ENCODE measurements around the gene SLC25A33. TPM values are rescaled to one million over a fixed set of nuclear protein-coding genes. Genes with fewer than 3 reads are reported as not detected.

Gene SLC25A33
- total RNA-seq, 1 donor from 2014 or later: 6.6 TPM

- Mint-ChIP-seq H3K4me3 (ENCODE audit: unreplicated experiment) (no peak overlapping the region), H3K9me3 (ENCODE audit: low read depth) (no peaks in the 10 kb centered on the region), H3K4me1 (ENCODE audit: low read depth) (peaks cover 24% of the 10 kb centered on the region), H3K27ac (ENCODE audit: unreplicated experiment) (no peak overlapping the region), H3K27me3 (ENCODE audit: low read depth) (no peaks in the 10 kb centered on the region), H3K36me3 (ENCODE audit: low read depth) (no peaks in the 10 kb centered on the region)
- no peak for TF ChIP-seq CTCF (IDR thresholded peaks at IDR 0.05)
- no peak for DNase-seq (ENCODE audit: low spot score)
These were observed 53.9 kb downstream of the SLC25A33 start for GRCh38 chr1:9593147-9593491.

- peak; percentile 63 for DNase-seq (ENCODE audit: low spot score)
- Mint-ChIP-seq H3K4me3 (ENCODE audit: unreplicated experiment) (no peak overlapping the region), H3K9me3 (ENCODE audit: low read depth) (no peaks in the 10 kb centered on the region), H3K27me3 (ENCODE audit: low read depth) (no peaks in the 10 kb centered on the region), H3K4me1 (ENCODE audit: low read depth) (peaks cover 21% of the 10 kb centered on the region), H3K27ac (ENCODE audit: unreplicated experiment) (no peak overlapping the region), H3K36me3 (ENCODE audit: low read depth) (peaks cover 1% of the 10 kb centered on the region)
- no peak for TF ChIP-seq CTCF (IDR thresholded peaks at IDR 0.05)
These were observed 54.5 kb downstream of the SLC25A33 start for GRCh38 chr1:9593492-9594465.

GRCh38 chr1:9594471-9595155 lies 55.3 kb downstream of the SLC25A33 start:
- H3K27ac Mint-ChIP-seq (ENCODE audit: unreplicated experiment): no peak overlapping the region
- H3K27me3 Mint-ChIP-seq (ENCODE audit: low read depth): no peaks in the 10 kb centered on the region

GRCh38 chr1:9595156-9595967 lies 56.1 kb downstream of the SLC25A33 start:
- no peak for TF ChIP-seq CTCF (IDR thresholded peaks at IDR 0.05)
- DNase-seq (ENCODE audit: low spot score): peak; percentile 84
- Mint-ChIP-seq H3K27me3 (ENCODE audit: low read depth) (no peaks in the 10 kb centered on the region), H3K27ac (ENCODE audit: unreplicated experiment) (no peak overlapping the region), H3K4me3 (ENCODE audit: unreplicated experiment) (no peak overlapping the region), H3K9me3 (ENCODE audit: low read depth) (no peaks in the 10 kb centered on the region), H3K4me1 (ENCODE audit: low read depth) (peaks cover 13% of the 10 kb centered on the region), H3K36me3 (ENCODE audit: low read depth) (peaks cover 1% of the 10 kb centered on the region)

More at GRCh38 chr1:9594471-9595155, 55.3 kb downstream of the SLC25A33 start:
- DNase-seq (ENCODE audit: low spot score): peak; percentile 81
- H3K9me3 Mint-ChIP-seq (ENCODE audit: low read depth): no peaks in the 10 kb centered on the region
- H3K4me1 Mint-ChIP-seq (ENCODE audit: low read depth): peaks cover 18% of the 10 kb centered on the region
- H3K4me3 Mint-ChIP-seq (ENCODE audit: unreplicated experiment): no peak overlapping the region
- peaks cover 1% of the 10 kb centered on the region for H3K36me3 Mint-ChIP-seq (ENCODE audit: low read depth)
- no peak for TF ChIP-seq CTCF (IDR thresholded peaks at IDR 0.05)

GRCh38 chr1:9595968-9596340 lies 56.7 kb downstream of the SLC25A33 start:
- no peak for DNase-seq (ENCODE audit: low spot score)
- no peak overlapping the region for H3K27ac Mint-ChIP-seq (ENCODE audit: unreplicated experiment)
- no peak for TF ChIP-seq CTCF (IDR thresholded peaks at IDR 0.05)

More at GRCh38 chr1:9595968-9596340, 56.7 kb downstream of the SLC25A33 start:
- Mint-ChIP-seq H3K27me3 (ENCODE audit: low read depth) (no peaks in the 10 kb centered on the region), H3K4me3 (ENCODE audit: unreplicated experiment) (no peak overlapping the region), H3K4me1 (ENCODE audit: low read depth) (peaks cover 7% of the 10 kb centered on the region), H3K9me3 (ENCODE audit: low read depth) (no peaks in the 10 kb centered on the region), H3K36me3 (ENCODE audit: low read depth) (peaks cover 1% of the 10 kb centered on the region)
